ENCODE measurements around the gene TMEM258.
A peak's percentile ranks its signal among the peaks of the same experiment; 100 is the strongest.

The TMEM258 gene

GRCh38 chr11:61754534-61755482, 37.6 kb downstream of the TMEM258 start:
- no peak for DNase-seq

DNA sequence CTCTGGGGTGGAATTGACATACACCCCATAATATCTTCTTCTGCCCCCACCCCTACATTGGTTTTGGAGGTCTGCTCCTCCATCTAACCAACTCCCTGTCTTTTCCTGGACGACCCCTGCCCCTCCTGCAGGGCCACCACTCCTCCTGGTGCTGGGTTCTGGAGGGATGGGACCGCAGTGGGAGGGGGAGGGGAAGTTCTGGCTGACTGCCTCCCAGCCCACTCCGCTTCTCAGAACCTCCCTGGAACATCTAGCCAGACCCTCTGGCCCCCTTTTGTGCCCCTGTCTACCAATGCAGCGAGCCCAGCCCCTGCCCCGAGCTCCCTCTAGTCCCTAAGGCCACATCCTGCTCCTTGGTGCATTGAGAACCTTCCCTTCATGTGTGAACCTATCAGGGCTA, 38.7 kb downstream of the TMEM258 start:
- DNase-seq = no peak

DNA sequence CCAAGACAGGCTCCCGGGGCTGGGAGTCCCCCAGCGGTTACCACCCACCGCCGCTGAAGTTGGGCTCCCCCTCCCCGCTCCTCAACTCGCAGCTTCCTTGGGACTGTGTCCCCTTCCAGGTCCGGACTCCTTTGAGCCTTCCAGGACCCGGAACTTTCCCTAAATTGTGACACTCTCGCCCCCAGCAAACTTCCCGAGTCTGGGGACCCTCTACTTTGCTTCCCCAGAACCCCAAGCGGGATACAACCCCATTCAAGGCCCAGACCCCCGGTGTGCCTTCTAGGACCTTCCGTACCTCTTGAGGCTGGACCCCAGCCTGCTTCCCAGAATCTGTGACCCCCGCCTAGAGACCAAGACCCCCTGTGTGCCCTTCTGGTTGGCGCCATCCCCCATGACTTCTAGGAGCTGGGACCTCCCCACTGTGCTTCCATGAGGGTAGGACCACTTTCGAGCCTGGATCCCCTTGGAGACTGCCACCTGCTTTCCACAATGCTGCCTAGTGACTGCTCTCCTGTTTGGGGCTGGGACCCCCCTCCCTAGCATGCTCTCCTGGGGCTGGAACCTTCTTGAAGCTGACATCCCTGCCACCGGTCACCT, 39.4 kb downstream of the TMEM258 start:
- DNase-seq = no peak

- DNase-seq = peak; percentile 73
Observed at GRCh38 chr11:61752117-61752924, 40.1 kb downstream of the TMEM258 start, which contains the start of gene MYRF. MYRF (plus strand) TSS chr11:61752636; CDS start chr11:61752745, 109 bp downstream.

GRCh38 chr11:61751384-61751783, 41.0 kb downstream of the TMEM258 start:
- no peak for DNase-seq

GRCh38 chr11:61750631-61751273, 41.6 kb downstream of the TMEM258 start:
- DNase-seq = no peak

DNA sequence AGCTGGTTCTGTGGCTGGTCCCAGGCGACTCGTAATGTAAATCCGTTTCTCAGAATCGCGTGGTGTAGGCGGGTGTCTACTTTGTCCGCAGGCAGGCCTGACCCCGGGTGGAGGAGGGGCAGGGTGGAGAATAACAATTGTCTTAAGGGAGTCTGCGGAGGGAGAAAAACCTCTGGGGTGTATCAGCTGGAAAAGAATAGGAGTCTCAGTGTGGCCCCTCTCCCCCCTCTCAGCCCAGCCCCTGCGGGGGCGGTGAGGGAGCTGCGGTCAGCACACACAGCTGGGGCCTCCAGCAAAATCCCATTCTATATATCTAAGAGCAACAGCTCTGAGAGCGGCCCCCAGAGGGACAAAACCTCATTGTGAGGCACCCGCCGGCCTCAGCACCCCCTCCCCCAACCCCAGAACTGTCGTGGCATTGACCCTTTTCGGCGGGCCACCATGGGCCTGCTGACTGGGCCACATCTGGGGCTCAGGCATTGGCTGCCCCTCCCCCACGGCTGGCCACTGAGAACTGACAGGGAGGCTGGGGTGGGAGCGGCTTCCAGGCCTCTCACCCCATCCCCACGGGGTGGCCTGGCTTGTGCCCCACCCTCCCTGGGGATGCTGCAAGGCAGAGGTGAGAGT, 42.7 kb downstream of the TMEM258 start:
- DNase-seq = no peak

DNA sequence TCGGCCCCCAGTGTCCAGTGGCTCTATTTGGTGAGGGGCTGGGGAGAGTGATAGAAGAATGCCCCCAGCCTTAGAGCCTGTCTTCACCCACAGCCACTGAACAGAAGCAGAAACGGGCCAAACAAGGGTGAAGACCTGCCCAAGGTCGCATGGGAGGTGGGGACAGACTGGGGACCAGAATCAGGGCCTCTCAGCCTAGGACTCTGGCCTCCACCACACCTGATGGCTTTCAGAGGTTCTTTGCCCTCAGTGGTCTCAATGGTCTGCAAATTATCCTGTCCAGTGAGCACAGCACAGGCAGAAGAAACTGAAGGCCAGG, 44.5 kb downstream of the TMEM258 start:
- no peak for DNase-seq

DNA sequence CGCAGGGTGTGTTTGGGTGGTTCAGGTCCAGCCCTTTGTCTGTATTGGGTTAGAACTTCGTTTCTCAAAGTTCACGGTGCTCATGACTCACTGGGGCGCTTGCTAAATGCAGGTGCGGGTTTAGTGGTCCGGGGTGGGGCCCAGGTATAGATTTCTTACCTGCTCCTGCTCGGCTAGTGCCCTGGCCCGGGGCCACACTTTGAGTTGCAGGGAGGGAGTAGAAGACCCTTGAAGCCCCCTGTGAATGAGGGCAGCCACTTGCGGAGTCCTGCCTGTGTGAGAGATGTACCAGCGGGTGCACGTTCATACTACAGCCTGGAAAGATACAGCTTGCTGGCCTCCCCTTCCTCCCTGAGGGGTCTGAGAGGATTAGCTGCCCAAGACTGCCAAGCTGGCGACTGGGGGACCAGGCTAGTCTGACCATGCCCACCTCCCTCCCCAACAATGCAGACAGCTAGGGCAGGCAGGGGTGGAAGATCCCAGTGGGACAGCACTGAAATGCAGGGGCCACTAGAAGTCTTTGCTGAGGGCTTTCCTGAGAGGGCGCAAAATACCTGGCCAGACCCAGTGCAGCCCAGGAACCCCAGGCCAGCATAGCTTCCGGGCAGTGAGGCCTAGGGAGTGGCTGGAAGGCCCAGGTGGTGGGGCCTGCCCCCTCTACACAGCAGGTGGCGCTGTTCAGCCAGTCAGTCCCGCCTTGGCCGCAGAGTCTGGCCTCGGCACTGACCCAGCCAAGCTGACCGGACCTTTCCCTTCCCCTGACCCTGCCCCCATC, 45.0 kb downstream of the TMEM258 start:
- DNase-seq = peak; percentile 71

DNA sequence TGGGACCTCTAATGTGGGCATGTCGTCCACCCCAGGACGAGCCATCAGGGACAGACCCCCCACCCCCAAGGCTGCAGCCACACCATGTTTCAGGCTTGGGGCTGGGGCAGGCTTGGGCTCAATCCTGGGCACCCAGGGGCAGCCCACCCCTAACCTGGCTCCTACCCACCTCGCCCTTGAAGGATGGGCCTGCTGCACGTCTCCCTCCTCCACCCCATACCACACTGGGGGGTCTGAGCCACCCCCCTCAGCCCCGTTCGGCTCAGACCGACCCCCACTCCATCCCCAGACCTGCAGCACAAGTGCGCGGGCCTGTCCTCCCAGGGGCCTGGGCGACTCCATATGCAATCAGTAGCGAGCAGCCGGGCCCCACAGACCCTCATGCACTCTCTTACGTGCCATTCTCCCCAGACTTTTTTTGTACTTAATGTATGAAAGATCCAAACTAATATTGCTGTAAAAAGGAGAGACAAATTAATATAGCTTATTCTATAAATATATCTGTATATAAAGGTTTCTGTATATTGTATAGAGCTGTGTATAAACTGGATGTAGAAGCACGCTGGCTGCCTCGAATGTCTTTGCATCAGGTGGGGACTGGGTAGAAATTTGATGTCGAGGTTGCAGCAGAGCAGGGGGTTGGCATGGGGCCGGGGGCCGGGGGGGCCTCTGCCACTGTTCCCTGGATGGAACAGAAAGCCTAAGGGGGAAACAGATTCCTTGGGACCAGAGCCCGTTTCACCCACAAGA, 45.8 kb downstream of the TMEM258 start:
- DNase-seq = no peak

- DNase-seq = no peak
Observed at GRCh38 chr11:61745781-61746441, 46.5 kb downstream of the TMEM258 start.

DNA sequence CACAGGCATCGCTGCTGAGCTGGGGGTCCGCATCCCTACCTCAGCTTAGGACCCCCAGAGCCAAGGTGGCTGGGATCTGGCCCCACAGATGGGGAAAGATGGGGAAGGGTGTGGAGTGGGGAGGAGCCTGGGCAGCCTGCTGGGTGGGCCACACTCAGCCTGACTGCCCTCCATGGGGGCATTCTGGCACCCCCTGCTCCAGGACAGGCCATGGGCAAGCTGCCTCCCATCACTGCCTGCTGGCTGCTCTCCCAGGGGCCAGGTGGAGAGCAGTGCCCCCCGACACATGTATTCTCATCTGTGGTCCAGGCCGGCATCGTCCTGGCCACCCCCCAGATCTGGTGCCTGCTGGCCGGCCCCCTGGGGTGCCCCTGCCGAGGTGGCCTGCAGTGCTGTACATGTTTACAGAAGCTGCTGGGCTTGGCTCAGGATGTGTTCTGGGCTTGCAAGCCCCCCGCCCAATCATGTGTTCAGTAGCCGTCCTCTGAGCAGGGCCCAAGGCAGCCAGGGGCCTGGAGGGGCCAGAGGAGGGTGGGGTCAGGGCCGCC, 47.7 kb downstream of the TMEM258 start:
- DNase-seq = no peak

DNA sequence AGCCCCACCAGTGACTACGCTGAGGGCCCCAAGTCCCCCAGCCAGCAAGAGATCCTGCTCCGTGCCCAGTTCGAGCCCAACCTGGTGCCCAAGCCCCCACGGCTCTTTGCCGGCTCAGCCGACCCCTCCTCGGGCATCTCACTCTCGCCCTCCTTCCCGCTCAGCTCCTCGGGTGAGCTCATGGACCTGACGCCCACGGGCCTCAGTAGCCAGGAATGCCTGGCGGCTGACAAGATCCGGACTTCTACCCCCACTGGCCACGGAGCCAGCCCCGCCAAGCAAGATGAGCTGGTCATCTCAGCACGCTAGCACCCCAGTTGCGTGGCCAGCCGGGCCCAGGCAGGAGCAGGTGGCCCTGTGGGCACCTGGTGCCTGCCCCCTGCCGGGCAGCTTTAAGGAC, 48.2 kb downstream of the TMEM258 start:
- DNase-seq = no peak

GRCh38 chr11:61743486-61744095, 48.8 kb downstream of the TMEM258 start:
- DNase-seq = no peak

DNA sequence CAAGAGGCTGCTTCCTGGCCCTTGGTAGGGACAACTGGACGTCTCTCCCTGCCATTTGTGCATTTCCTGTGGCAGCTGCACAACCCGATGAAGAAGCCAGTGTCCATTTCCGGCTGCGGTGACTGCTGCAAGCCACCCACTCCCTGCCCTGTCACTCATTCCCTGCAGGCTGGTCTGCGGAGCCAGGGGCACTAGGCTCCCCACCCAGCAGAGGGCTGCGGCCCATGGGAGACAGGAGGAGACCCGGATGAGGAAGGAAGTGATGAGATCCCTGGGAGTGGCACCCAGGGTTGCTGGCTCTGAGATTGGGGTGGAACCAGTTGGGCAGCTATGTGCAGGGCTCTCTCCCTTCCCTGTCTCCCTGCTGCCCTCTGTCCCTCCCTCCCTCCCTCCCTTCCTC, 50.0 kb downstream of the TMEM258 start:
- no peak for DNase-seq

DNA sequence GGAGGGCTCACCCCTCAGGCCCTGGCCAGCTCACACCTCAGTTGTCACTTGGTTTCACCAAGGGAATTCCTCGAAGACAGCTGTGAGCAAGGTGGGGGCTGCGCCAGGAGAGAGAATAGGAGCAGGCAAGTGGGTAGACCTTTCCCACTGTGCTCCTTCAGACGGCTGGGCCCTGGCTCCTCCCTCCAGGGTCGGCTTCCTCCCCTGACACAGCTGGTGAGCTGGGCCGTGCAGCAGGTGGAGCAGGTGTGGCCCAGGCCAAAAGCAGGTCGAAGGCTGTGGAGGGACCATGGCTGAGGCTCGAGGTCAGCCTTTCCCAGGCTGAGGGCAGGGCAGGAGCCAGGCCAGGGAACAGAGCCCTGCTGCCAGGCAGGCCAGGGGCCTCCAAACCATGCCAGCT, 52.4 kb downstream of the TMEM258 start:
- DNase-seq = no peak

DNA sequence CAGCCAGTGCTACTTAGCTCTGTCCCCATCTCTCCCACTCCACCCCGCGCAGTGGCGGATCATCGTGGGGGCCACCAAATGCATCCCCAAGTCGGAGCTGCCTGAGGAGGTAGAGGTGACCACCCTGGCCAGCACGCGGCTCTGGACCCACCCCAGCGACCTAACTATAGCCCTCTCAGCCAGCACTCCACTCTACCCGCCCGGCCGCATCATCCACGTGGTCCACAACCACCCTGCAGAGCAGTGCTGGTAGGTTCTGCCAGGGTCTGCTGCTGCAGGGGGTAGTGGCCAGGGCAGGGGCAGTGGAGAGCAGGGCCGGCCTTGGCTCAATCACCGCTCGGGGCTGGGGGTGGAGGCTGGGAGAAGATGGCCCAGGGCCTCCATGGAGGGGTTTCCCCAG, 53.0 kb downstream of the TMEM258 start:
- DNase-seq = no peak

Measured in stimulated activated CD8-positive, alpha-beta memory T cell treated with anti-CD3 and anti-CD28 coated beads, Interleukin-4, amount 100 ng/mL, for 48 hours (primary cell).